Activated T-cell treated with anti-CD3 and anti-CD28 coated beads, Interleukin-2, amount 50 U/mL, for 24 hours (primary cell): ENCODE results near the gene CHD9.
A peak's percentile ranks its signal among the peaks of the same experiment; 100 is the strongest.

Source experiments
- DNase-seq: peaks from one replicate; pipeline ENCODE4 v3.0.0-alpha.2; 2020
- H3K27ac Mint-ChIP-seq: 2 replicates; pipeline ENCODE4 v1.8.0; 2020; ENCODE audit warnings: mild to moderate bottlenecking, mixed read lengths
- H3K27me3 Mint-ChIP-seq: 2 replicates; pipeline ENCODE4 v1.8.0; 2020; ENCODE audit warnings: mixed read lengths
- H3K36me3 Mint-ChIP-seq: 2 replicates; pipeline ENCODE4 v1.8.0; 2020; ENCODE audit warnings: low read depth, mixed read lengths
- H3K4me1 Mint-ChIP-seq: 2 replicates; pipeline ENCODE4 v1.8.0; 2020; ENCODE audit warnings: low read depth, mixed read lengths
- H3K4me3 Mint-ChIP-seq: 2 replicates; pipeline ENCODE4 v1.8.0; 2020; ENCODE audit warnings: mild to moderate bottlenecking, moderate library complexity, mixed read lengths
- H3K9me3 Mint-ChIP-seq: 2 replicates; pipeline ENCODE4 v1.8.0; 2020; ENCODE audit warnings: mixed read lengths

CHD9 gene

GRCh38 chr16:53090591-53091411, 36.0 kb downstream of the CHD9 start:
- H3K27ac Mint-ChIP-seq = no peak overlapping the region
- H3K27me3 Mint-ChIP-seq = no peaks in the 10 kb centered on the region
- no peak overlapping the region for H3K4me3 Mint-ChIP-seq
- no peak for DNase-seq
- no peaks in the 10 kb centered on the region for H3K9me3 Mint-ChIP-seq
- peaks cover 31% of the 10 kb centered on the region for H3K4me1 Mint-ChIP-seq
- H3K36me3 Mint-ChIP-seq = no peaks in the 10 kb centered on the region

DNA sequence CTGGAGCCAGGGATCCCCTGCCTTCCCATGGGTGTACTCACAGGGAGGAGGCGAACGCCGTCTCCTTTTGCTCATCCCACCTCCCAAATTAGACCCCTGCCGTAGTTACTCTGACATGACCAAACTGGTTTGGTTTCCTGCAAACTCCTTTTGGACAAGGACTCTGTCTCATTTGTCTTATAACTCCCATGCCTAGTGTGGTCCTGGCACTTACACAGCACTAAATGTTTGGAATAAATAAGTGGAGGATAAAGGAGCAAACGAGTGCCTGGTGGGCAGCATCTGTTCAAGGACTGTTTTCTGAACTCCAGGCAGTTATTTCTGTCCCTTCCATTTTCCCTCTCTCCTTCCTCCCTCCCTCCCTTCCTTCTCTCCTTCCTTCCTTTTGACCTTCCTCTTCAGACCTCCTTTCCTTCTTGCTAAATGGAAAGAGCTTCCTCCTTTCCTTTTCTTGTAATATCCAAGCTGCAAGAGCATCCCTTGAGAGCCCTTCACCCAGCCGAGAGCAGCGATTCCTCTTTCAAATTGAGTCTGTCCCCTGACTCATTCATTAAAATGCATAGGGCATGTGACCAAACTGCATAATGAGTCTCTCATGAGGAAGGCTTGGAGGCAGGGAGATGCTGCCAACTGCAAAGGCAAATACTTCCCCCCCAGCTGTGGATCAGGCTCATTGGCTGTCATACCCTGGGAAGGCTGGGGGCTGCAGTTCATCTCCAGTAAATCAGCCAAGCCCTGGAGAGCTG, 36.8 kb downstream of the CHD9 start:
- Mint-ChIP-seq H3K27me3 (no peaks in the 10 kb centered on the region), H3K36me3 (no peaks in the 10 kb centered on the region), H3K9me3 (no peaks in the 10 kb centered on the region), H3K4me3 (no peak overlapping the region), H3K27ac (no peak overlapping the region), H3K4me1 (peaks cover 31% of the 10 kb centered on the region)
- DNase-seq = no peak

GRCh38 chr16:53092284-53092683, 37.5 kb downstream of the CHD9 start:
- no peak overlapping the region for H3K27ac Mint-ChIP-seq

GRCh38 chr16:53093162-53093744, 38.5 kb downstream of the CHD9 start:
- no peak for DNase-seq
- Mint-ChIP-seq H3K4me1 (peaks cover 31% of the 10 kb centered on the region), H3K4me3 (no peak overlapping the region), H3K9me3 (no peaks in the 10 kb centered on the region), H3K27me3 (no peaks in the 10 kb centered on the region), H3K36me3 (no peaks in the 10 kb centered on the region), H3K27ac (no peak overlapping the region)

More at GRCh38 chr16:53092284-53092683, 37.5 kb downstream of the CHD9 start:
- Mint-ChIP-seq H3K27me3 (no peaks in the 10 kb centered on the region), H3K4me3 (no peak overlapping the region), H3K9me3 (no peaks in the 10 kb centered on the region), H3K4me1 (peaks cover 31% of the 10 kb centered on the region), H3K36me3 (no peaks in the 10 kb centered on the region)
- DNase-seq = no peak

GRCh38 chr16:53094013-53094630, 39.3 kb downstream of the CHD9 start:
- no peaks in the 10 kb centered on the region for H3K27me3 Mint-ChIP-seq
- no peaks in the 10 kb centered on the region for H3K9me3 Mint-ChIP-seq
- no peak for DNase-seq
- H3K4me3 Mint-ChIP-seq = no peak overlapping the region
- H3K27ac Mint-ChIP-seq = no peak overlapping the region
- H3K36me3 Mint-ChIP-seq = no peaks in the 10 kb centered on the region
- H3K4me1 Mint-ChIP-seq = peaks cover 40% of the 10 kb centered on the region

GRCh38 chr16:53097190-53097589, 42.4 kb downstream of the CHD9 start:
- Mint-ChIP-seq H3K27ac (no peak overlapping the region), H3K9me3 (no peaks in the 10 kb centered on the region), H3K36me3 (no peaks in the 10 kb centered on the region), H3K27me3 (no peaks in the 10 kb centered on the region), H3K4me3 (no peak overlapping the region), H3K4me1 (peaks cover 36% of the 10 kb centered on the region)
- no peak for DNase-seq

- H3K36me3 Mint-ChIP-seq = no peaks in the 10 kb centered on the region
- DNase-seq = peak; percentile 47
- H3K9me3 Mint-ChIP-seq = no peaks in the 10 kb centered on the region
- peak overlapping the region; percentile 65 for H3K4me3 Mint-ChIP-seq
- no peaks in the 10 kb centered on the region for H3K27me3 Mint-ChIP-seq
- peak overlapping the region; percentile 86 for H3K27ac Mint-ChIP-seq
- H3K4me1 Mint-ChIP-seq = peaks cover 30% of the 10 kb centered on the region
These were observed 43.9 kb downstream of the CHD9 start for GRCh38 chr16:53098526-53099317.

DNA sequence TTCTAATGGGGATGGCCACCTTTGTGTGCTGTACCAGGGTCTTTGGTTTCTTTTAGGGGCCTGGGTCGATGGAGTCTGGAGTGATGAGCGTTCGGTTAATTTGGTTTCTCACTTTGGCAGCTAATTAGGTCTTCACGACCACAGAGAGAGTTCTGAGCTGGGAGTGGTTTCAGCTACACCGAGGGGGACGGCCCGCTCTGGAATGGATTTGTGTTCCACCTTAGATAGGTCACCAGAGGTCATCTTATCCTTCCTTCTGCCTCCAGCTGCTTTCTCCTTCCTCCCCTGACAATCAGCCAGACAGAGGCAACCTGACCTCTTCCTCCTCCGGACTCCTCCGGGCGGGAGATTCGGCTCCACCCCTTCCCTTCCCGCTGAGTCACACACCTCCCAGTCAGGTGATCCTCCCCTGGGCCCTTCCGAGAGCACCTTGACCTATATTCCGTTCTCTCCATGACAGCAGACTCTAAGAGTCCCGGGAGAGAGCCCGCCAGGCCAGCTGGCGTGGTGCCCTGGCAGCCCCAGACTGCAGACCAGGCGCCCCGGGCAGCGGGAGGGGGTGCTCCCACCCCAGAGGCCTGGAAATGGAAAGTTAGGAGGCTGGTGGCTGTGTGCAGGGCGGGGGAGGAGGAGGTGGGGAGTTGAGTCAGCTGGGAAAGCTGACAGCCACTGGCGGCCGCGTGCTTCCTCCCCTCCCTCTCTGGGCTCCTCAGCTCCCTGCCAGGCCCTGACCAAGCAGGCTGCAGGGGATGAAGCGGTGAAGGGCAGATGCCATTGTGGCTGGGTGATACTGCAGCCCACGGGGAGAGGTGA, 44.7 kb downstream of the CHD9 start:
- Mint-ChIP-seq H3K9me3 (no peaks in the 10 kb centered on the region), H3K27me3 (no peaks in the 10 kb centered on the region), H3K4me3 (peak overlapping the region; percentile 65), H3K4me1 (peaks cover 25% of the 10 kb centered on the region), H3K27ac (peak overlapping the region; percentile 86), H3K36me3 (no peaks in the 10 kb centered on the region)
- DNase-seq = peak; percentile 67

DNA sequence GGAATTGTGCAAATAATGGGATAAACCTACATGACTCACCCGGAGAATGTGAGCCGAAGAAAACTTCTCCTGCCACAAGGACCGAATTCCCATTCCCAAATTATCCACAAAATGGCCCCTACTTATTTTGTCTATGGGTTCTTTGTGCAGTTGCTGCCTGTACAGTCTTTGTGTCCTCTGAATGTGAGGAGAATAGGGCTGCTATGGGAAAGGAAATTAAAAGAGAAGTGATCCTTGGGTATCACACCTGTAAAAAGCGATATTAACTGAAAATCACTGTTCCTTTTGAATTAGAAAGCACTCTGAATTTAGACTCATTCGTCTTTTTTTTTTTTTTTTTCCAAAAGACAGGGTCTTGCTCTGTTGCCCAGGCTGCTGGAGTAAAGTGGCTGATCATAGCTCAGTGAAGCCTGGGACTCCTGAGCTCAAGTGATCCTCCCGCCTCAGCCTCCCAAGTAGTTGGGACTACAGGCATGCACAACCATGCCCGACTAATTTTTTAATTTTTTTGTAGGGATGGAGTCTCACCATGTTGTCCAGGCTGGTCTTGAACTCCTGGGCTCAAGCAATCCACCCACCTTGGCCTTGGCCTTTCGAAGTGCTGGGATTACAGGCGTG, 45.4 kb downstream of the CHD9 start:
- no peaks in the 10 kb centered on the region for H3K9me3 Mint-ChIP-seq
- peaks cover 25% of the 10 kb centered on the region for H3K4me1 Mint-ChIP-seq
- no peaks in the 10 kb centered on the region for H3K36me3 Mint-ChIP-seq
- peak overlapping the region; percentile 86 for H3K27ac Mint-ChIP-seq
- peak overlapping the region; percentile 65 for H3K4me3 Mint-ChIP-seq
- DNase-seq = no peak
- H3K27me3 Mint-ChIP-seq = no peaks in the 10 kb centered on the region

DNA sequence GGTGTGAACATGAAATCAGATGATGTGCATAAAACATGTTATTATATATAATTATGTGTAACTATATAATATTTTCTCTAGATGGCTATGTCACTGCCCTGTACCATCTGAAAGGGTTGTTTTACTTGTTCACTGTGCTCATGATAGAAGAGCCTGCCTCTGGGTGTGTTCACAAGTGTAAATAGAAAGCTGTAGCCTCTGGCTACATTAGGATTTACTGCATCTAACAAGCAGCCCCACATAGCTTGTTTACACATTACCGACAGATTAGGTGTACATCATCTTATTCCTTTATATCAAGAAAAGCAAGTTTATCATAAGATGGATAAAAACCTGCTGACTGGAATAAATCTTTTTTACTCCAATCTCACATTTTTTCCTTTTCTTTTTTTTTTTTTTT, 46.1 kb downstream of the CHD9 start:
- no peak overlapping the region for H3K4me3 Mint-ChIP-seq
- no peaks in the 10 kb centered on the region for H3K36me3 Mint-ChIP-seq
- peaks cover 25% of the 10 kb centered on the region for H3K4me1 Mint-ChIP-seq
- no peaks in the 10 kb centered on the region for H3K27me3 Mint-ChIP-seq
- DNase-seq = no peak
- no peaks in the 10 kb centered on the region for H3K9me3 Mint-ChIP-seq
- H3K27ac Mint-ChIP-seq = no peak overlapping the region

- Mint-ChIP-seq H3K36me3 (no peaks in the 10 kb centered on the region), H3K4me3 (no peak overlapping the region), H3K4me1 (peaks cover 20% of the 10 kb centered on the region), H3K27ac (no peak overlapping the region), H3K27me3 (no peaks in the 10 kb centered on the region), H3K9me3 (no peaks in the 10 kb centered on the region)
- no peak for DNase-seq
These were observed 49.0 kb downstream of the CHD9 start for GRCh38 chr16:53103811-53104210.

- Mint-ChIP-seq H3K27me3 (no peaks in the 10 kb centered on the region), H3K27ac (no peak overlapping the region), H3K4me1 (peaks cover 3% of the 10 kb centered on the region), H3K4me3 (no peak overlapping the region), H3K9me3 (no peaks in the 10 kb centered on the region), H3K36me3 (no peaks in the 10 kb centered on the region)
- DNase-seq = no peak
These were observed 50.8 kb downstream of the CHD9 start for GRCh38 chr16:53105565-53105964.
